Activated CD8-positive, alpha-beta T cell treated with anti-CD3 and anti-CD28 coated beads for 36 hours (primary cell): ENCODE data around the gene BOC. TPM values are rescaled to one million over a fixed set of nuclear protein-coding genes. Genes with fewer than 3 reads are reported as not detected.

ENCODE experiments used
- ATAC-seq: fragments of 200-7000 bp; cut with Tn5 transposase; one replicate; pipeline ENCODE4 v1.10.0; 2021; ENCODE audit warnings: mild to moderate bottlenecking, moderate library complexity
- CTCF ChIA-PET: fragments of 350-600 bp; sonication (Branson Sonifier 250); formaldehyde crosslinking; loops from one replicate; lab custom pipeline; 2021; ENCODE audit warnings: antibody characterized with exemption; lab: Charles Lee
- POLR2A ChIA-PET: fragments of 350-600 bp; sonication (Branson Sonifier 250); formaldehyde crosslinking; loops from one replicate; lab custom pipeline; 2021; ENCODE audit warnings: antibody characterized with exemption; lab: Charles Lee
- DNase-seq: peaks from one replicate; pipeline ENCODE4 v3.0.0-alpha.2; 2020
- H3K27ac Mint-ChIP-seq: one replicate; pipeline ENCODE4 v1.8.0; 2021; ENCODE audit warnings: mild to moderate bottlenecking, mixed read lengths
- H3K27me3 Mint-ChIP-seq: one replicate; pipeline ENCODE4 v1.8.0; 2021; ENCODE audit warnings: mixed read lengths
- H3K36me3 Mint-ChIP-seq: one replicate; pipeline ENCODE4 v1.8.0; 2021; ENCODE audit warnings: low read depth, mixed read lengths
- H3K4me1 Mint-ChIP-seq: one replicate; pipeline ENCODE4 v1.8.0; 2021; ENCODE audit warnings: low read depth, mixed read lengths
- H3K4me3 Mint-ChIP-seq: one replicate; pipeline ENCODE4 v1.8.0; 2021; ENCODE audit warnings: mild to moderate bottlenecking, moderate library complexity, mixed read lengths
- H3K9me3 Mint-ChIP-seq: one replicate; pipeline ENCODE4 v1.8.0; 2021; ENCODE audit warnings: mixed read lengths
- CTCF ChIP-seq: fragments of 200-600 bp; IDR thresholded peaks from one replicate; pipeline ENCODE4 v1.8.0; 2022; ENCODE audit warnings: antibody characterized with exemption, mild to moderate bottlenecking
- intact Hi-C: fragments of 100-400 bp; cut with micrococcal nuclease; formaldehyde crosslinking; loops from one replicate; pipeline ENCODE4 v1.10.0; 2022
- total RNA-seq, 2 experiments: library from RNA; stranded (reverse); gene quantifications; one replicate each; pipeline ENCODE4 v1.2.3, GENCODE V29; 2021

Gene BOC
- total RNA-seq, 2 experiments from 2014 or later = 0.20 to 0.49 TPM

GRCh38 chr3:113193288-113193687, 18.1 kb upstream of the BOC start:
- Mint-ChIP-seq H3K27ac (no peak overlapping the region), H3K27me3 (no peaks in the 10 kb centered on the region), H3K4me3 (no peak overlapping the region), H3K36me3 (no peaks in the 10 kb centered on the region), H3K9me3 (peaks cover 5% of the 10 kb centered on the region), H3K4me1 (no peaks in the 10 kb centered on the region)
- no peak for TF ChIP-seq CTCF
- ChIA-PET POLR2A (no interaction called here), CTCF (no interaction called here)
- no peak for ATAC-seq
- no peak for DNase-seq
- intact Hi-C loops = no loop called here

GRCh38 chr3:113193719-113194118, 17.6 kb upstream of the BOC start:
- Mint-ChIP-seq H3K9me3 (peaks cover 1% of the 10 kb centered on the region), H3K36me3 (no peaks in the 10 kb centered on the region), H3K27ac (no peak overlapping the region), H3K4me3 (no peak overlapping the region), H3K27me3 (peaks cover under 1% of the 10 kb centered on the region), H3K4me1 (no peaks in the 10 kb centered on the region)
- no peak for ATAC-seq
- intact Hi-C loops = no loop called here
- no peak for TF ChIP-seq CTCF
- ChIA-PET POLR2A (interaction anchor here (1.2 kb wide), 1 partner anchor 49 kb away, joined by 3 read pairs; no protein-coding TSS in a partner anchor), CTCF (no interaction called here)
- DNase-seq = no peak

GRCh38 chr3:113194823-113195401, 16.4 kb upstream of the BOC start:
- ChIA-PET CTCF (interaction anchor here (1.2 kb wide), 1 partner anchor 93 kb away, joined by 5 read pairs; no protein-coding TSS in a partner anchor), POLR2A (interaction anchor here (1.2 kb wide), 1 partner anchor 48 kb away, joined by 3 read pairs; no protein-coding TSS in a partner anchor)
- DNase-seq (no peak), ATAC-seq (no peak)
- no peak for TF ChIP-seq CTCF
- H3K4me3 Mint-ChIP-seq = no peak overlapping the region
- H3K27ac Mint-ChIP-seq = no peak overlapping the region
- no peaks in the 10 kb centered on the region for H3K9me3 Mint-ChIP-seq
- intact Hi-C loops = no loop called here
- no peaks in the 10 kb centered on the region for H3K4me1 Mint-ChIP-seq
- H3K36me3 Mint-ChIP-seq = no peaks in the 10 kb centered on the region
- peaks cover 3% of the 10 kb centered on the region for H3K27me3 Mint-ChIP-seq

- POLR2A ChIA-PET = interaction anchor here (0.9 kb wide), 1 partner anchor 12 kb away, joined by 3 read pairs; no protein-coding TSS in a partner anchor
These were observed 11.0 kb upstream of the BOC start for GRCh38 chr3:113200351-113200750.

More at GRCh38 chr3:113200351-113200750, 11.0 kb upstream of the BOC start:
- Mint-ChIP-seq H3K9me3 (no peaks in the 10 kb centered on the region), H3K27me3 (peaks cover 5% of the 10 kb centered on the region), H3K4me3 (no peak overlapping the region), H3K4me1 (no peaks in the 10 kb centered on the region), H3K36me3 (no peaks in the 10 kb centered on the region), H3K27ac (no peak overlapping the region)
- ATAC-seq (no peak), DNase-seq (no peak)
- intact Hi-C loops = no loop called here
- CTCF ChIA-PET = no interaction called here
- no peak for TF ChIP-seq CTCF
